Astrocyte (in vitro differentiated cells and primary cell): ENCODE measurements around the gene SOX13.

ENCODE experiments used
- EZH2 ChIP-seq: IDR thresholded peaks from 2 replicates; pipeline ENCODE4 v1.6.1; 2012; ENCODE audit warnings: mild to moderate bottlenecking, low read length, inconsistent platforms; ENCODE audit not compliant: insufficient read depth
- TF ChIP-seq, protein P1 (sequence below): IDR thresholded peaks from 2 replicates; pipeline ENCODE4 v1.5.1; 2011; ENCODE audit warnings: low read depth, mild to moderate bottlenecking, inconsistent platforms, low read length, moderate library complexity; ENCODE audit not compliant: insufficient read depth

DNA sequence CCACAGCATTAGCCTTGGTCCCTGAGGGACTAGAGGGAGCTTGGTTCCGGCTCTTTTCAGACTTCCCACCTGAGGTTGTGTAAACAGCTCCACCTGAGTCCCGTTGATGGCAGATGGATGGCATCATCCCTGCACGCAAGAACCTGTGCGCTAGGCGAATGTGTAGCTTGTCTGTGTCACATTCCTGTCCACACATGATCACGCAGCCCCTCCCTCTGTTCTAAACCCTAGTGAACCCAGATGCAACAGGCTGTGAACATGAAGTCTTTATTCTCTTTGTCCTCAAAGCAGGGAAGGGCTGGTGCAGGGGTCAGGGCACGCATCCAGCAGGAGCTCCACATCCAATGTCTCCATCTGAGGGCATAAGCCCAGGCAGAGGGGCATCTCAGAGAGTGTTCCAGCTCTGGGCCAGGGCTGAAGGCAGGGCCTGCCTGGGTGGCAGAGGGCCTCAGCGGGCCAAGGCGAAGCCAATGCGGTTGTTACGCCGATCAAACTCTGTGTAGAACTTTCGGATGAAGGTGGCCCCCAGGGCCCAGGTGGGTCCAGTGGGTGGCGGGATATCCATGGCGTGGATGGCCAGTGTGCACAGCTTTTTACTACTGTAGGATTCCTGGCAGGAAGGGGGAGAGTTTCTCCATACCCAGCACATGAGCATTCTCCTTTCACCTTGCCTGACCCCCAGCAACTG lies 81.8 kb downstream of the SOX13 start:
- TF ChIP-seq, protein P1, sequence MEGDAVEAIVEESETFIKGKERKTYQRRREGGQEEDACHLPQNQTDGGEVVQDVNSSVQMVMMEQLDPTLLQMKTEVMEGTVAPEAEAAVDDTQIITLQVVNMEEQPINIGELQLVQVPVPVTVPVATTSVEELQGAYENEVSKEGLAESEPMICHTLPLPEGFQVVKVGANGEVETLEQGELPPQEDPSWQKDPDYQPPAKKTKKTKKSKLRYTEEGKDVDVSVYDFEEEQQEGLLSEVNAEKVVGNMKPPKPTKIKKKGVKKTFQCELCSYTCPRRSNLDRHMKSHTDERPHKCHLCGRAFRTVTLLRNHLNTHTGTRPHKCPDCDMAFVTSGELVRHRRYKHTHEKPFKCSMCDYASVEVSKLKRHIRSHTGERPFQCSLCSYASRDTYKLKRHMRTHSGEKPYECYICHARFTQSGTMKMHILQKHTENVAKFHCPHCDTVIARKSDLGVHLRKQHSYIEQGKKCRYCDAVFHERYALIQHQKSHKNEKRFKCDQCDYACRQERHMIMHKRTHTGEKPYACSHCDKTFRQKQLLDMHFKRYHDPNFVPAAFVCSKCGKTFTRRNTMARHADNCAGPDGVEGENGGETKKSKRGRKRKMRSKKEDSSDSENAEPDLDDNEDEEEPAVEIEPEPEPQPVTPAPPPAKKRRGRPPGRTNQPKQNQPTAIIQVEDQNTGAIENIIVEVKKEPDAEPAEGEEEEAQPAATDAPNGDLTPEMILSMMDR, result no peak
- TF ChIP-seq EZH2, result no peak
